NCI-H1436 (cell line): ENCODE results near the gene VRK3.
A peak's percentile ranks its signal among the peaks of the same experiment; 100 is the strongest.
"Not testable (repeated sequence)": the region's sequence is repeated elsewhere in the genome, so short reads cannot be mapped to it uniquely, and the experiment has no call there.

ENCODE experiments used
- DNase-seq: peaks from one replicate; lab custom pipeline; 2025; lab: John Stamatoyannopoulos, UW

Gene VRK3

GRCh38 chr19:50025022-50025793 lies at the start of gene VRK3:
VRK3 (minus strand) TSS chr19:50025372; CDS start chr19:50016162, 9,210 bp downstream.
- DNase-seq: peak; percentile 100

GRCh38 chr19:50068382-50068781 lies 43.2 kb upstream of the VRK3 start:
- not testable (repeated sequence) for DNase-seq

- no peak for DNase-seq
Measured at GRCh38 chr19:50067575-50067974, 42.4 kb upstream of the VRK3 start.

- DNase-seq: no peak
Measured at GRCh38 chr19:50065938-50066337, 40.8 kb upstream of the VRK3 start.

- no peak for DNase-seq
Measured at GRCh38 chr19:50061650-50062049, 36.5 kb upstream of the VRK3 start.

- no peak for DNase-seq
Measured at GRCh38 chr19:50060107-50060506, 34.9 kb upstream of the VRK3 start.

GRCh38 chr19:50059045-50059444 lies 33.9 kb upstream of the VRK3 start:
- DNase-seq: no peak

- DNase-seq: no peak
Measured at GRCh38 chr19:50058425-50058824, 33.3 kb upstream of the VRK3 start.

- no peak for DNase-seq
Measured at GRCh38 chr19:50053119-50053518, 27.9 kb upstream of the VRK3 start.

GRCh38 chr19:50051964-50052363 lies 26.8 kb upstream of the VRK3 start:
- no peak for DNase-seq

GRCh38 chr19:50051228-50051895 lies 26.2 kb upstream of the VRK3 start:
- not testable (repeated sequence) for DNase-seq

GRCh38 chr19:50050406-50051227 lies 25.4 kb upstream of the VRK3 start:
- peak; percentile 70 for DNase-seq

GRCh38 chr19:50047671-50048070 lies 22.5 kb upstream of the VRK3 start:
- DNase-seq: no peak

GRCh38 chr19:50046649-50047503 lies 21.7 kb upstream of the VRK3 start:
- DNase-seq: no peak

GRCh38 chr19:50044922-50045321 lies 19.8 kb upstream of the VRK3 start:
- peak; percentile 0 for DNase-seq

GRCh38 chr19:50043967-50044366 lies 18.8 kb upstream of the VRK3 start:
- no peak for DNase-seq

GRCh38 chr19:50042363-50043024 lies 17.3 kb upstream of the VRK3 start:
- no peak for DNase-seq

- DNase-seq: no peak
Measured at GRCh38 chr19:50040967-50041366, 15.8 kb upstream of the VRK3 start.

GRCh38 chr19:50039968-50040367 lies 14.8 kb upstream of the VRK3 start:
- DNase-seq: no peak

GRCh38 chr19:50036908-50037307 lies 11.7 kb upstream of the VRK3 start:
- DNase-seq: no peak

- DNase-seq: no peak
Measured at GRCh38 chr19:50030937-50031336, 5.8 kb upstream of the VRK3 start.
